HEK293 (cell line): Measurements from ENCODE around the gene PRKCA.
"Not testable (repeated sequence)": the region's sequence is repeated elsewhere in the genome, so short reads cannot be mapped to it uniquely, and the experiment has no call there.

Experiments
- CTCF ChIA-PET: fragments of 350-600 bp; formaldehyde crosslinking; extraction: SDS; loops from one replicate; lab custom pipeline; 2021; ENCODE audit warnings: antibody characterized with exemption; lab: Yijun Ruan, JAX
- POLR2A ChIA-PET: fragments of 300-600 bp; formaldehyde crosslinking; extraction: SDS; loops from one replicate; lab custom pipeline; 2020; ENCODE audit warnings: antibody characterized with exemption, inconsistent platforms; lab: Yijun Ruan, JAX
- H3K27ac ChIP-seq: fragments of 200-500 bp; sonication (Bioruptor generic); 2 replicates; pipeline ENCODE4 v1.5.1; 2014; ENCODE audit warnings: low read depth, low read length, control low read depth, inconsistent platforms; ENCODE audit errors: extremely low read depth
- H3K36me3 ChIP-seq, 2 experiments: fragments of 200-500 bp in 1 of 2; sonication (Bioruptor generic) in 1 of 2; 1 replicate in 1 of 2; 2 replicates in 1 of 2; pipeline ENCODE4 v1.5.1; 2014 to 2017; ENCODE audit warnings: inconsistent platforms in 2 of 2, low read length in 2 of 2; ENCODE audit not compliant: control insufficient read depth in 2 of 2, insufficient read depth in 1 of 2
- H3K4me1 ChIP-seq: fragments of 200-500 bp; sonication (Bioruptor generic); 2 replicates; pipeline ENCODE4 v1.5.1; 2014; ENCODE audit warnings: mild to moderate bottlenecking, low read length, inconsistent platforms; ENCODE audit not compliant: control insufficient read depth, insufficient read depth
- H3K4me3 ChIP-seq: 2 replicates; pipeline ENCODE4 v1.5.1; 2011; ENCODE audit warnings: low read depth, mild to moderate bottlenecking, control low read depth, low read length, moderate library complexity
- H3K9me3 ChIP-seq: fragments of 200-500 bp; sonication (Bioruptor generic); 2 replicates; pipeline ENCODE4 v1.5.1; 2014; ENCODE audit warnings: low read depth, low read length, inconsistent platforms; ENCODE audit not compliant: control insufficient read depth, insufficient read depth
- PRDM1 ChIP-seq: fragments of 450-650 bp; formaldehyde crosslinking; IDR thresholded peaks from 2 replicates; pipeline ENCODE4; 2016; ENCODE audit warnings: missing biosample characterization, missing genetic modification characterization
- PRDM6 ChIP-seq: fragments of 450-650 bp; formaldehyde crosslinking; IDR thresholded peaks from 2 replicates; pipeline ENCODE4 v1.5.1; 2017; ENCODE audit warnings: missing biosample characterization, missing genetic modification characterization
- SCRT2 ChIP-seq: fragments of 450-650 bp; formaldehyde crosslinking; IDR thresholded peaks from 2 replicates; pipeline ENCODE4 v1.5.1; 2016; ENCODE audit warnings: missing biosample characterization, missing genetic modification characterization
- ZBTB20 ChIP-seq: fragments of 450-650 bp; formaldehyde crosslinking; IDR thresholded peaks from 2 replicates; pipeline ENCODE4 v1.5.1; 2016; ENCODE audit warnings: missing biosample characterization, missing genetic modification characterization
- ZBTB26 ChIP-seq: fragments of 450-650 bp; formaldehyde crosslinking; optimal IDR thresholded peaks from 2 replicates; pipeline ENCODE3; 2016; ENCODE audit warnings: missing biosample characterization, mild to moderate bottlenecking, missing genetic modification characterization
- ZBTB49 ChIP-seq: fragments of 450-650 bp; formaldehyde crosslinking; IDR thresholded peaks from 2 replicates; pipeline ENCODE4 v1.5.1; 2016; ENCODE audit warnings: missing biosample characterization, missing genetic modification characterization, low read depth
- ZEB2 ChIP-seq: fragments of 450-650 bp; formaldehyde crosslinking; IDR thresholded peaks from 2 replicates; pipeline ENCODE4 v1.5.1; 2016; ENCODE audit warnings: missing biosample characterization, missing genetic modification characterization
- ZFP37 ChIP-seq: fragments of 450-650 bp; formaldehyde crosslinking; IDR thresholded peaks from 2 replicates; pipeline ENCODE4 v1.5.1; 2016; ENCODE audit warnings: missing biosample characterization, missing genetic modification characterization
- ZNF19 ChIP-seq: fragments of 450-650 bp; formaldehyde crosslinking; IDR thresholded peaks from 2 replicates; pipeline ENCODE4; 2016; ENCODE audit warnings: missing biosample characterization, missing genetic modification characterization, low read depth
- ZNF341 ChIP-seq: fragments of 450-650 bp; formaldehyde crosslinking; IDR thresholded peaks from 2 replicates; pipeline ENCODE4; 2016; ENCODE audit warnings: low read depth, missing biosample characterization, missing genetic modification characterization
- ZNF354C ChIP-seq: fragments of 450-650 bp; formaldehyde crosslinking; IDR thresholded peaks from 2 replicates; pipeline ENCODE4 v1.5.1; 2016; ENCODE audit warnings: missing biosample characterization, missing genetic modification characterization, low read depth, borderline replicate concordance
- ZNF366 ChIP-seq: fragments of 450-650 bp; formaldehyde crosslinking; conservative IDR thresholded peaks from 2 replicates; pipeline ENCODE4 v1.5.1; 2016; ENCODE audit warnings: missing biosample characterization, missing genetic modification characterization
- ZNF423 ChIP-seq: fragments of 450-650 bp; formaldehyde crosslinking; IDR thresholded peaks from 2 replicates; pipeline ENCODE4 v1.5.1; 2016; ENCODE audit warnings: missing biosample characterization, missing genetic modification characterization
- ZNF426 ChIP-seq: fragments of 450-650 bp; formaldehyde crosslinking; IDR thresholded peaks from 2 replicates; pipeline ENCODE4 v1.5.1; 2017; ENCODE audit warnings: missing biosample characterization, missing genetic modification characterization, mild to moderate bottlenecking, inconsistent platforms, moderate library complexity
- ZNF513 ChIP-seq: fragments of 450-650 bp; IDR thresholded peaks from 2 replicates; pipeline ENCODE4 v1.5.1; 2018; ENCODE audit warnings: missing biosample characterization, missing genetic modification characterization
- ZNF561 ChIP-seq: fragments of 450-650 bp; IDR thresholded peaks from 2 replicates; pipeline ENCODE4 v1.5.1; 2018; ENCODE audit warnings: missing biosample characterization, missing genetic modification characterization, borderline replicate concordance
- TF ChIP-seq, protein P1 (sequence below): fragments of 450-650 bp; formaldehyde crosslinking; IDR thresholded peaks from 2 replicates; pipeline ENCODE4 v1.5.1; 2017; ENCODE audit warnings: missing biosample characterization, missing genetic modification characterization
- TF ChIP-seq, protein P2 (sequence below): fragments of 450-650 bp; formaldehyde crosslinking; IDR thresholded peaks from 2 replicates; pipeline ENCODE4 v1.5.1; 2016; ENCODE audit warnings: missing biosample characterization, missing genetic modification characterization

The PRKCA gene

DNA sequence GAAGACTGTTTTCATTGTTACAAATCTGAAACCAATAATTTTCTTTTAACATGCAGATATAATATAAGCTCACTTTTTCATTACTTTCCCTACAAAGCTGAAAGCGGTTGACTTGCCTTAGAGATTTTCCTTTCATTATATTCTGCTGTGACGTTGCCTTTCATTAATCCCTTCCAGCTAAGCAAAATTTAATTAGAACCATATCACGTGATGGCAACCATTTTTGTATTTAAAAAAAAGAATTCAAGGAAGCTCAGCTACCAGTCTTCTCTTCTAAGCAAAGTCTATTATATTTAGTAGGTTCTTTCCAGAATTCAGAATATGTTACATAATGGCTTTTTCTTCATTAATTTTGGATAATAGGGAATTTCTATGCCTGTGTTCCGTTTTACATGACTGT lies 186.5 kb downstream of the PRKCA start (continued):
- TF ChIP-seq ZBTB20 (no peak), ZNF423 (no peak)

DNA sequence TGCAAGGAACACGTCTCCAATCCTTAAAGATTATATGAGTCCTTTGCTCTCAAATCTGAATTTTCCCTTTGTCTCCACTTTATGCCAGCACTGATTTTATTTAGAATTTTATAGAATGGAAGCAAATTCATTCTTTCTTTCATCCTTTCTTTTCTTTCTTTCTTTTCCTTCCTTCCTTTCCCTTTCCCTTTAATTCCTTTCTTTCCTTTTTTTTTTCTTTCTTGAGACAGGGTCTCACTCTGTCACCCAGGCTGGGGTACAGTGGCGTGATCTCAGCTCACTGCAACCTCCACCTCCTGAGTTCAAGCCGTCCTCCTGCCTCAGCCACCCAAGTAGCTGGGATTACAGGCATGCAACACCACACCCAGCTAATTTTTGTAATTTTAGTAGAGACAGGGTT lies 187.2 kb downstream of the PRKCA start:
- H3K4me1 ChIP-seq = peaks cover 11% of the 10 kb centered on the region
- CTCF ChIA-PET, H3K27ac ChIP-seq, POLR2A ChIA-PET, H3K36me3 ChIP-seq, H3K9me3 ChIP-seq, H3K4me3 ChIP-seq: not testable (repeated sequence)
- TF ChIP-seq ZNF366 (tag by site-specific recombination) = 0 out of 2 replicates have a peak, but pooled peaks have one; percentile 17
- TF ChIP-seq PRDM1 = peak; percentile 64

DNA sequence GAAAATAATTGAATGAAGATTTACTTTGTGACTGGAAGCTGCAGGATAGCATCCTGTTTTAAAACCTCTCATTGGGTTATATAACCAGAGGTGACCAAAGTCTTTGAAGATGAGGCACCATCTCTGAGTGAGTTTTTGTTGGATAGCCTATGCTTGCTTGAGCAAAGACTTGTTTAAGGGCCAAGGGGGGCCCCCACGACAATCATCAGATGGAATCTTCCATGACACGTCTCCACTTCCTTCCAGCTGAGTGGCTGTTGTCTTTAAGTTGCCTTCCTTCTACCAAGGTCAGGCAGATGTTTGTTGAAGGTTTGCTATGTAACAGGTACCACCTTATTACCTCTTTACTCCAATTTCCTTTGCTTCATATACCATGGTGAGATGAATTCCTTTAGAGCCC lies 188.8 kb downstream of the PRKCA start:
- no peak overlapping the region for H3K4me3 ChIP-seq
- H3K36me3 ChIP-seq = no peaks in the 10 kb centered on the region
- H3K9me3 ChIP-seq = no peaks in the 10 kb centered on the region
- no peak overlapping the region for H3K27ac ChIP-seq
- POLR2A ChIA-PET = no interaction called here
- CTCF ChIA-PET = interaction anchor here (0.9 kb wide), 1 partner anchor 236 kb away, joined by 4 read pairs; no protein-coding TSS in a partner anchor
- H3K4me1 ChIP-seq = peaks cover 11% of the 10 kb centered on the region
- TF ChIP-seq, protein P1, sequence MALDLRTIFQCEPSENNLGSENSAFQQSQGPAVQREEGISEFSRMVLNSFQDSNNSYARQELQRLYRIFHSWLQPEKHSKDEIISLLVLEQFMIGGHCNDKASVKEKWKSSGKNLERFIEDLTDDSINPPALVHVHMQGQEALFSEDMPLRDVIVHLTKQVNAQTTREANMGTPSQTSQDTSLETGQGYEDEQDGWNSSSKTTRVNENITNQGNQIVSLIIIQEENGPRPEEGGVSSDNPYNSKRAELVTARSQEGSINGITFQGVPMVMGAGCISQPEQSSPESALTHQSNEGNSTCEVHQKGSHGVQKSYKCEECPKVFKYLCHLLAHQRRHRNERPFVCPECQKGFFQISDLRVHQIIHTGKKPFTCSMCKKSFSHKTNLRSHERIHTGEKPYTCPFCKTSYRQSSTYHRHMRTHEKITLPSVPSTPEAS (tag by site-specific recombination) = no peak
- TF ChIP-seq ZEB2 (tag by site-specific recombination) (no peak), SCRT2 (tag by site-specific recombination) (0 out of 2 replicates have a peak, but pooled peaks have one; percentile 14), ZNF19 (tag by site-specific recombination) (no peak), ZNF341 (tag by site-specific recombination) (no peak)
- TF ChIP-seq, protein P2, sequence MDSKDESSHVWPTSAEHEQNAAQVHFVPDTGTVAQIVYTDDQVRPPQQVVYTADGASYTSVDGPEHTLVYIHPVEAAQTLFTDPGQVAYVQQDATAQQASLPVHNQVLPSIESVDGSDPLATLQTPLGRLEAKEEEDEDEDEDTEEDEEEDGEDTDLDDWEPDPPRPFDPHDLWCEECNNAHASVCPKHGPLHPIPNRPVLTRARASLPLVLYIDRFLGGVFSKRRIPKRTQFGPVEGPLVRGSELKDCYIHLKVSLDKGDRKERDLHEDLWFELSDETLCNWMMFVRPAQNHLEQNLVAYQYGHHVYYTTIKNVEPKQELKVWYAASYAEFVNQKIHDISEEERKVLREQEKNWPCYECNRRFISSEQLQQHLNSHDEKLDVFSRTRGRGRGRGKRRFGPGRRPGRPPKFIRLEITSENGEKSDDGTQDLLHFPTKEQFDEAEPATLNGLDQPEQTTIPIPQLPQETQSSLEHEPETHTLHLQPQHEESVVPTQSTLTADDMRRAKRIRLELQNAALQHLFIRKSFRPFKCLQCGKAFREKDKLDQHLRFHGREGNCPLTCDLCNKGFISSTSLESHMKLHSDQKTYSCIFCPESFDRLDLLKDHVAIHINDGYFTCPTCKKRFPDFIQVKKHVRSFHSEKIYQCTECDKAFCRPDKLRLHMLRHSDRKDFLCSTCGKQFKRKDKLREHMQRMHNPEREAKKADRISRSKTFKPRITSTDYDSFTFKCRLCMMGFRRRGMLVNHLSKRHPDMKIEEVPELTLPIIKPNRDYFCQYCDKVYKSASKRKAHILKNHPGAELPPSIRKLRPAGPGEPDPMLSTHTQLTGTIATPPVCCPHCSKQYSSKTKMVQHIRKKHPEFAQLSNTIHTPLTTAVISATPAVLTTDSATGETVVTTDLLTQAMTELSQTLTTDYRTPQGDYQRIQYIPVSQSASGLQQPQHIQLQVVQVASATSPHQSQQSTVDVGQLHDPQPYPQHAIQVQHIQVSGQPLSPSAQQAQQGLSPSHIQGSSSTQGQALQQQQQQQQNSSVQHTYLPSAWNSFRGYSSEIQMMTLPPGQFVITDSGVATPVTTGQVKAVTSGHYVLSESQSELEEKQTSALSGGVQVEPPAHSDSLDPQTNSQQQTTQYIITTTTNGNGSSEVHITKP (tag by site-specific recombination) = 0 out of 2 replicates have a peak, but pooled peaks have one; percentile 45
- TF ChIP-seq, all 188 proteins: peak for 2

DNA sequence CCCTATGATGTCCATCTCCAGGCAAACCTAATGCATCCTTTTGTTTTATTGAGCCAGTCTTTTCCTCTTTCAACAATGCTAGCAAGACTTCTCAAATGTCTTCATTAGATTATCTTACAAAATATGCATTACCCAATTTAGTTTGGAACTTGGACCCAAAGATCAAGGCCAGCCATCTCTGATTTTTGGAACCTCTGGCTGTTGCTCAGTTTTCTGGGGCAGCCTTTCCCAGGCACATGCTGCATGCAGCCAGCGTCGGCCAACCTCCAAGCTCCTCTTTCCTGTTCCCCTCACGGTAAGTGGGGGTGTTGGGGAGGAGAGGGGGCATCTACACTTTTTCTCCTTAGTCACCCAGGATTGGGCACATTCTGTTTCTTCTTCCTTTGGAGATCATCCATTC lies 189.3 kb downstream of the PRKCA start:
- Histone ChIP-seq H3K36me3 (no peaks in the 10 kb centered on the region), H3K9me3 (no peaks in the 10 kb centered on the region), H3K4me3 (no peak overlapping the region), H3K4me1 (peaks cover 11% of the 10 kb centered on the region), H3K27ac (no peak overlapping the region)
- ChIA-PET POLR2A (no interaction called here), CTCF (interaction anchor here (0.9 kb wide), 1 partner anchor 236 kb away, joined by 4 read pairs; no protein-coding TSS in a partner anchor)
- TF ChIP-seq ZNF513 (tag by site-specific recombination) (no peak), ZBTB26 (tag by site-specific recombination) (no peak), ZFP37 (tag by site-specific recombination) (no peak), ZNF426 (no peak), ZNF354C (no peak), ZNF561 (tag by site-specific recombination) (no peak), PRDM1 (no peak), PRDM6 (tag by site-specific recombination) (no peak), ZBTB49 (tag by site-specific recombination) (no peak)
